A549 (cell line): Measurements from ENCODE around the gene RAPGEF6. TPM values are rescaled to one million over a fixed set of nuclear protein-coding genes. Genes with fewer than 3 reads are reported as not detected.
A peak's percentile ranks its signal among the peaks of the same experiment; 100 is the strongest.
"Not testable (repeated sequence)": the region's sequence is repeated elsewhere in the genome, so short reads cannot be mapped to it uniquely, and the experiment has no call there.

Experiments
- ATAC-seq, 2 experiments: fragments of 200-7000 bp in 1 of 2; fragments of >200 bp in 1 of 2; cut with Nextera tagmentation in 1 of 2; cut with Tn5 transposase in 1 of 2; 3 replicates each; pipeline versions ENCODE4 v1.8.0 to v1.9.1; 2018 to 2020; ENCODE audit warnings: mild to moderate bottlenecking in 1 of 2, moderate library complexity in 1 of 2
- CTCF ChIA-PET: fragments of 300-600 bp; sonication (Branson Sonifier 250); formaldehyde crosslinking; extraction: SDS; loops from one replicate; lab custom pipeline; 2021; ENCODE audit warnings: antibody characterized with exemption, inconsistent platforms; lab: Yijun Ruan, JAX
- POLR2A ChIA-PET: fragments of 350-600 bp; formaldehyde crosslinking; extraction: SDS; loops from one replicate; lab custom pipeline; 2021; ENCODE audit warnings: antibody characterized with exemption, inconsistent platforms; lab: Yijun Ruan, JAX
- DNase-seq, 2 experiments: peaks; one replicate each; pipeline versions ENCODE4 v3.0.0 to v3.0.0-alpha.2; 2011 to 2016; ENCODE audit warnings: low read depth in 1 of 2, low spot score in 1 of 2
- FAIRE-seq: peaks from 2 replicates; lab custom pipeline; 2011; peaks lifted over from hg19 to GRCh38; lab: Jason Lieb, UNC
- H3K27ac ChIP-seq, 2 experiments: fragments of >200 bp; sonication (Bioruptor Twin); formaldehyde crosslinking; 3 replicates each; pipeline ENCODE4 v1.5.1; 2016 to 2017
- H3K4me1 ChIP-seq: fragments of >200 bp; sonication (Bioruptor Twin); formaldehyde crosslinking; 3 replicates; pipeline ENCODE4 v1.6.1; 2016
- H3K4me2 ChIP-seq: fragments of >200 bp; sonication (Bioruptor Twin); formaldehyde crosslinking; 3 replicates; pipeline ENCODE4 v1.6.1; 2016
- H3K4me3 ChIP-seq: fragments of >200 bp; sonication (Bioruptor Twin); formaldehyde crosslinking; 3 replicates; pipeline ENCODE4 v1.5.1; 2016
- H3K9me3 ChIP-seq: fragments of >200 bp; sonication (Bioruptor Twin); formaldehyde crosslinking; 3 replicates; pipeline ENCODE4 v1.6.1; 2016
- EP300 ChIP-seq, 2 experiments: fragments of >200 bp; sonication (Bioruptor Twin); formaldehyde crosslinking; IDR thresholded peaks; 2 replicates in 1 of 2; 3 replicates in 1 of 2; pipeline ENCODE4 v1.6.1; 2016 to 2017
- FOSL2 ChIP-seq, 2 experiments: fragments of 450-650 bp in 1 of 2; fragments of >200 bp in 1 of 2; sonication (Bioruptor Twin) in 1 of 2; formaldehyde crosslinking; IDR thresholded peaks; 2 replicates each; pipeline versions ENCODE4 v1.5.0 to v1.6.1; 2016 to 2020; ENCODE audit warnings: mild to moderate bottlenecking in 1 of 2, moderate library complexity in 1 of 2
- HOXB13 ChIP-seq: fragments of 250-450 bp; sonication (Bioruptor Pico); IDR thresholded peaks from 2 replicates; pipeline ENCODE4 v1.5.0; 2020; ENCODE audit warnings: low read depth, mild to moderate bottlenecking, moderate library complexity
- RAD21 ChIP-seq, 2 experiments: fragments of >200 bp in 1 of 2; sonication (Bioruptor Twin) in 1 of 2; formaldehyde crosslinking in 1 of 2; IDR thresholded peaks in 1 of 2; conservative IDR thresholded peaks in 1 of 2; 2 replicates in 1 of 2; 3 replicates in 1 of 2; pipeline ENCODE4 v1.6.1; 2012 to 2018; ENCODE audit warnings: inconsistent platforms in 1 of 2
- RARB ChIP-seq: fragments of 250-450 bp; sonication (Bioruptor Pico); IDR thresholded peaks from 2 replicates; pipeline ENCODE4 v1.8.0; 2021; ENCODE audit warnings: mild to moderate bottlenecking, moderate library complexity
- REST ChIP-seq: fragments of 200-600 bp; sonication (generic); IDR thresholded peaks from 2 replicates; pipeline ENCODE4 v1.6.1; 2016; ENCODE audit warnings: antibody characterized with exemption, mild to moderate bottlenecking, moderate library complexity
- WGBS: methylation state at CpG from one replicate; pipeline ENCODE4 v1.1.6; 2017; ENCODE audit errors: missing lambda C conversion rate; 5-methylcytosine and 5-hydroxymethylcytosine counted together
- polyA plus RNA-seq, 4 experiments: library from polyadenylated mRNA; depleted of rRNA in 3 of 4; stranded (reverse); fragments of >200 nt; fragmentation: RNase III in 1 of 4; extraction: RNeasy Plus Mini Kit Qiagen cat#74134 plus additional on column Dnase treatment in 1 of 4; gene quantifications; 2 replicates in 3 of 4; 3 replicates in 1 of 4; pipeline ENCODE4 v1.2.3, GENCODE V29; 2011 to 2017
- TF ChIP-seq, protein P1 (sequence below): fragments of 150-350 bp; IDR thresholded peaks from 2 replicates; pipeline ENCODE4 v1.6.1; 2014; ENCODE audit warnings: low read depth, mild to moderate bottlenecking, low read length
- TF ChIP-seq, protein P2 (sequence below): IDR thresholded peaks from 2 replicates; pipeline ENCODE4 v1.6.1; 2012
- TF ChIP-seq, protein P3 (sequence below): fragments of >200 bp; sonication (Bioruptor Twin); formaldehyde crosslinking; IDR thresholded peaks from 3 replicates; pipeline ENCODE4 v1.5.1; 2016
- TF ChIP-seq, protein P4 (sequence below): fragments of 450-650 bp; IDR thresholded peaks from 2 replicates; pipeline ENCODE4 v1.6.1; 2014; ENCODE audit warnings: antibody characterized with exemption
- TF ChIP-seq, protein P5 (sequence below): fragments of >200 bp; sonication (Bioruptor Twin); formaldehyde crosslinking; IDR thresholded peaks from 3 replicates; pipeline ENCODE4 v1.6.1; 2016

Gene RAPGEF6
- polyA plus RNA-seq, 2 of the 4 experiments (the other 2 are of a cell fraction) = 5.9 to 15.2 TPM

DNA sequence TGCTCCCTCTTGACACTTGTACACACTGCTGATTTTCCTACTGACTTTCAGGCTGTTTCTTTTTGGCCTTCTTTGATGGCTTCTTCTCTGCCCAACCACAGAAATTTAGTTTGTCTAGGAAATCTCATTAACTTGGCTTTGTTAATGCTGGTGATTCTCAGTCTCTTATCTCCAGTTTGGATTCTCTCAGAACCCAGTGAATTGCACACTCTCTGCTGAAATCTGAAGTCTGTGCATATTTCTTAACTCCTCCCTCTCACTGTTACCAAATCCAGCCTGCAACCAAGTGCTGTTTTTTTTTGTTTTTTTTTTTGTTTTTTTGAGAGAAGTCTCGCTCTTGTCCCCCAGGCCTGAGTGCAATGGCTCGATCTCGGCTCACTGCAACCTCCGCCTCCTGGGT lies 254.0 kb downstream of the RAPGEF6 start (continued):
- TF ChIP-seq, protein P1, sequence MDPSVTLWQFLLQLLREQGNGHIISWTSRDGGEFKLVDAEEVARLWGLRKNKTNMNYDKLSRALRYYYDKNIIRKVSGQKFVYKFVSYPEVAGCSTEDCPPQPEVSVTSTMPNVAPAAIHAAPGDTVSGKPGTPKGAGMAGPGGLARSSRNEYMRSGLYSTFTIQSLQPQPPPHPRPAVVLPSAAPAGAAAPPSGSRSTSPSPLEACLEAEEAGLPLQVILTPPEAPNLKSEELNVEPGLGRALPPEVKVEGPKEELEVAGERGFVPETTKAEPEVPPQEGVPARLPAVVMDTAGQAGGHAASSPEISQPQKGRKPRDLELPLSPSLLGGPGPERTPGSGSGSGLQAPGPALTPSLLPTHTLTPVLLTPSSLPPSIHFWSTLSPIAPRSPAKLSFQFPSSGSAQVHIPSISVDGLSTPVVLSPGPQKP = no peak

GRCh38 chr5:131380238-131380637 lies 254.8 kb downstream of the RAPGEF6 start:
- ATAC-seq; DNase-seq; H3K9me3 ChIP-seq; TF ChIP-seq FOSL2 (IDR thresholded peaks at IDR 0.05): not testable (repeated sequence)
- Histone ChIP-seq H3K27ac (peak overlapping the region; percentile 57 to 87), H3K4me3 (0 out of 3 replicates have a peak overlapping the region, but pooled peaks have one; percentile 3)
- TF ChIP-seq RARB (CRISPR knock-in tag) (peak; percentile 46; the same call in 1 of the 2 replicates), FOSL2 (CRISPR knock-in tag; IDR thresholded peaks at IDR 0.05) (peak; percentile 52; the same call in 1 of the 2 replicates)
- TF ChIP-seq, all 56 proteins: peak for 2; not testable (repeated sequence) for 54
- POLR2A ChIA-PET, FAIRE-seq, CTCF ChIA-PET: not testable (repeated sequence)
- WGBS = 48% methylated on average over 2 of the region's 2 CpGs
- H3K4me1 ChIP-seq = peaks cover 49% of the 10 kb centered on the region
- H3K4me2 ChIP-seq = peak overlapping the region; percentile 69

- POLR2A ChIA-PET = no interaction called here
- ATAC-seq = peak; percentile 63 to 84; a peak in 4 of 6 replicates
Observed at GRCh38 chr5:131379723-131380122, 255.3 kb downstream of the RAPGEF6 start.

More at GRCh38 chr5:131379723-131380122, 255.3 kb downstream of the RAPGEF6 start:
- WGBS = 4% methylated on average over 7 of the region's 7 CpGs
- H3K27ac ChIP-seq = peak overlapping the region; percentile 57 to 87
- H3K4me1 ChIP-seq = peaks cover 49% of the 10 kb centered on the region
- H3K9me3 ChIP-seq = no peaks in the 10 kb centered on the region
- 0 out of 3 replicates have a peak overlapping the region, but pooled peaks have one; percentile 3 for H3K4me3 ChIP-seq
- peak overlapping the region; percentile 69 for H3K4me2 ChIP-seq
- DNase-seq = peak; percentile 27 to 83
- TF ChIP-seq REST (no peak), EP300 (IDR thresholded peaks at IDR 0.05) (peak in 1 of 2 experiments; percentile 30; a peak in 1 of 5 replicates), FOSL2 (IDR thresholded peaks at IDR 0.05) (no peak), FOSL2 (CRISPR knock-in tag; IDR thresholded peaks at IDR 0.05) (0 out of 2 replicates have a peak, but pooled peaks have one; percentile 18), RAD21 (conservative IDR thresholded peaks at IDR 0.05 in 1 of 2, IDR thresholded peaks at IDR 0.05 in 1 of 2) (0 out of 5 replicates have a peak, but pooled peaks of 1 of the 2 experiments have one; percentile 20), HOXB13 (CRISPR knock-in tag) (no peak)
- TF ChIP-seq, protein P2, sequence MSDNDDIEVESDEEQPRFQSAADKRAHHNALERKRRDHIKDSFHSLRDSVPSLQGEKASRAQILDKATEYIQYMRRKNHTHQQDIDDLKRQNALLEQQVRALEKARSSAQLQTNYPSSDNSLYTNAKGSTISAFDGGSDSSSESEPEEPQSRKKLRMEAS = peak; percentile 26; the same call in 1 of the 2 replicates
- TF ChIP-seq, protein P3, sequence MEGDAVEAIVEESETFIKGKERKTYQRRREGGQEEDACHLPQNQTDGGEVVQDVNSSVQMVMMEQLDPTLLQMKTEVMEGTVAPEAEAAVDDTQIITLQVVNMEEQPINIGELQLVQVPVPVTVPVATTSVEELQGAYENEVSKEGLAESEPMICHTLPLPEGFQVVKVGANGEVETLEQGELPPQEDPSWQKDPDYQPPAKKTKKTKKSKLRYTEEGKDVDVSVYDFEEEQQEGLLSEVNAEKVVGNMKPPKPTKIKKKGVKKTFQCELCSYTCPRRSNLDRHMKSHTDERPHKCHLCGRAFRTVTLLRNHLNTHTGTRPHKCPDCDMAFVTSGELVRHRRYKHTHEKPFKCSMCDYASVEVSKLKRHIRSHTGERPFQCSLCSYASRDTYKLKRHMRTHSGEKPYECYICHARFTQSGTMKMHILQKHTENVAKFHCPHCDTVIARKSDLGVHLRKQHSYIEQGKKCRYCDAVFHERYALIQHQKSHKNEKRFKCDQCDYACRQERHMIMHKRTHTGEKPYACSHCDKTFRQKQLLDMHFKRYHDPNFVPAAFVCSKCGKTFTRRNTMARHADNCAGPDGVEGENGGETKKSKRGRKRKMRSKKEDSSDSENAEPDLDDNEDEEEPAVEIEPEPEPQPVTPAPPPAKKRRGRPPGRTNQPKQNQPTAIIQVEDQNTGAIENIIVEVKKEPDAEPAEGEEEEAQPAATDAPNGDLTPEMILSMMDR = no peak
- TF ChIP-seq, protein P4, sequence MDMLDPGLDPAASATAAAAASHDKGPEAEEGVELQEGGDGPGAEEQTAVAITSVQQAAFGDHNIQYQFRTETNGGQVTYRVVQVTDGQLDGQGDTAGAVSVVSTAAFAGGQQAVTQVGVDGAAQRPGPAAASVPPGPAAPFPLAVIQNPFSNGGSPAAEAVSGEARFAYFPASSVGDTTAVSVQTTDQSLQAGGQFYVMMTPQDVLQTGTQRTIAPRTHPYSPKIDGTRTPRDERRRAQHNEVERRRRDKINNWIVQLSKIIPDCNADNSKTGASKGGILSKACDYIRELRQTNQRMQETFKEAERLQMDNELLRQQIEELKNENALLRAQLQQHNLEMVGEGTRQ = no peak
- TF ChIP-seq, protein P5, sequence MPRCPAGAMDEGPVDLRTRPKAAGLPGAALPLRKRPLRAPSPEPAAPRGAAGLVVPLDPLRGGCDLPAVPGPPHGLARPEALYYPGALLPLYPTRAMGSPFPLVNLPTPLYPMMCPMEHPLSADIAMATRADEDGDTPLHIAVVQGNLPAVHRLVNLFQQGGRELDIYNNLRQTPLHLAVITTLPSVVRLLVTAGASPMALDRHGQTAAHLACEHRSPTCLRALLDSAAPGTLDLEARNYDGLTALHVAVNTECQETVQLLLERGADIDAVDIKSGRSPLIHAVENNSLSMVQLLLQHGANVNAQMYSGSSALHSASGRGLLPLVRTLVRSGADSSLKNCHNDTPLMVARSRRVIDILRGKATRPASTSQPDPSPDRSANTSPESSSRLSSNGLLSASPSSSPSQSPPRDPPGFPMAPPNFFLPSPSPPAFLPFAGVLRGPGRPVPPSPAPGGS = no peak
- CTCF ChIA-PET = no interaction called here
- no peak for FAIRE-seq
